Measurements from ENCODE around the gene SKAP1. TPM values are rescaled to one million over a fixed set of nuclear protein-coding genes. Genes with fewer than 3 reads are reported as not detected.
A peak's percentile ranks its signal among the peaks of the same experiment; 100 is the strongest.
"Not testable (repeated sequence)": the region's sequence is repeated elsewhere in the genome, so short reads cannot be mapped to it uniquely, and the experiment has no call there.

Gene SKAP1
- total and polyA plus RNA-seq, 12 donors, result 3.2 to 117 (median 10.7) TPM

DNA sequence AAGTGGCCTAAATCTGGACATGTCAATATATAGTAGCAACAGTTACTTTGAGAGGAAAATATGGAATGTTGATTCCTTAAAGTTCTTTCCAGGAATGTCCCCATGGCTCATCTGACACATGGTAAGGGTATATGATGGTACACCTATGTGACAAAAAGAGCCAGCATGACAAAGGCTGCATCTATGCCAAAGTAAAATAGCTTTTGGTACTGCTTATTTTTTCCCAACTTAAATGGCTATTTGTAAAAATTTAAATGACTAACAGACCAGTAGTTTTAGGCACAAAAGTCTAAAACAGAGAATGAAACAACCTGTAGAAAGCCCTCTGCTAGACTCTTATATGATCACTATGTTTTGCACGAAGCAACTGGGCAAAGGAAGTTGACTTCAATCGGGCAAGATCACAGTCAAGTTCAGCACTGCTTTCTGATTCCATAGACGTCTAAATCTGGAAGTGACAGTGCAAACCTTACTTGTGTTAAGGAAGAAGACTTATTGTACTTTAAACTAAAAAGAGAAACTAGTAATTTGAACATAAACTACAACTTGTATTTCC lies 135.1 kb downstream of the SKAP1 start:
- H3K27me3 ChIP-seq, result peaks cover 5% of the 10 kb centered on the region
- 35 to 60% (median 41%) methylated on average over 3 of the region's 3 CpGs for WGBS, 4 donors
- peak overlapping the region in 1 of 4 donors; percentile 31 for H3K4me3 ChIP-seq

DNA sequence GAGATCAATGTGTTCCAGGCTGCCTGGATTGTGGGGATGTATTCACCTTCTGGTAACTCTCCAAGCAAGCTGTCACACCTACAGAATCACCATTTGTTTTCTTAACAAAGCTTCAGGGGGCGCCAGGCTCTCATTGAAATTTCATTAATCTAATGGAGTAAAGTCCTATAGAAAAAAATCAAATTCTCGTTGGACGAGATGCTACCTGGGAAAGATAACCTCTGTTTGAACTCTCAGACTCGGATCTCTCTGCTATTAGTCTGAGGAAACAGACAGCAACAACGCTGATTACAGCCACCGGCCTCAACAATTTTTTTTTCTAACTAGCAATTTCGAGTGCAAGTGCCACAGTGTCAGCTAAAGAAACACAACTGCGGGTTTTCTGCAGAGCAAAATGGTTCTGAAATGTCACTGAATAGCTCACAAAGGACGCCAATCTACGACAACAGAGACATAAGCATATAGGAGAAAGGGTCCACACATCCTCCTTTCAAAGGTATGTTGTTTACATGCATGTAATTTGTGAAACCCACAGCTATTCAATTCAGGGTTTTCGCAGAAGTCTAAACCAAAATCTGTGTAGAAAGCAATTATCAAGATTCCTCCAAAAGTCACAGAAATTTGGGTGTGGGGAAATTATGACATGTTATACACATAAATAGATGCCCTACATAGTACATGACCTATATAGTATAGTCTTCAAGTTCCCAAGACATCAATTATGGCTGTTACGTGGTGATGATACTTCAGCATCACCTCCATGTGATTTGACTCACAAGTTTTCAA lies 135.8 kb downstream of the SKAP1 start:
- H3K27ac ChIP-seq, result no peak overlapping the region
- peaks cover 5% of the 10 kb centered on the region for H3K27me3 ChIP-seq
- 74 to 84% (median 79%) methylated on average over 12 of the region's 12 CpGs for WGBS, 4 donors
- H3K4me1 ChIP-seq (replicated peaks in 1 of 2), result no peaks in the 10 kb centered on the region
- no peak for DNase-seq
- intact Hi-C loops (cut with DNase I), result no loop called here
- TF ChIP-seq, protein P1, sequence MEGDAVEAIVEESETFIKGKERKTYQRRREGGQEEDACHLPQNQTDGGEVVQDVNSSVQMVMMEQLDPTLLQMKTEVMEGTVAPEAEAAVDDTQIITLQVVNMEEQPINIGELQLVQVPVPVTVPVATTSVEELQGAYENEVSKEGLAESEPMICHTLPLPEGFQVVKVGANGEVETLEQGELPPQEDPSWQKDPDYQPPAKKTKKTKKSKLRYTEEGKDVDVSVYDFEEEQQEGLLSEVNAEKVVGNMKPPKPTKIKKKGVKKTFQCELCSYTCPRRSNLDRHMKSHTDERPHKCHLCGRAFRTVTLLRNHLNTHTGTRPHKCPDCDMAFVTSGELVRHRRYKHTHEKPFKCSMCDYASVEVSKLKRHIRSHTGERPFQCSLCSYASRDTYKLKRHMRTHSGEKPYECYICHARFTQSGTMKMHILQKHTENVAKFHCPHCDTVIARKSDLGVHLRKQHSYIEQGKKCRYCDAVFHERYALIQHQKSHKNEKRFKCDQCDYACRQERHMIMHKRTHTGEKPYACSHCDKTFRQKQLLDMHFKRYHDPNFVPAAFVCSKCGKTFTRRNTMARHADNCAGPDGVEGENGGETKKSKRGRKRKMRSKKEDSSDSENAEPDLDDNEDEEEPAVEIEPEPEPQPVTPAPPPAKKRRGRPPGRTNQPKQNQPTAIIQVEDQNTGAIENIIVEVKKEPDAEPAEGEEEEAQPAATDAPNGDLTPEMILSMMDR (IDR thresholded peaks at IDR 0.05), result no peak
- TF ChIP-seq POLR2A (IDR thresholded peaks at IDR 0.05), result no peak
- no peaks in the 10 kb centered on the region for H3K9me3 ChIP-seq (replicated peaks in 1 of 3)
- H3K4me3 ChIP-seq, result no peak overlapping the region
- H3K36me3 ChIP-seq (replicated peaks in 1 of 2), result no peaks in the 10 kb centered on the region

More for the DNA sequence above, 135.1 kb downstream of the SKAP1 start:
- H3K27ac ChIP-seq, result peak overlapping the region in 1 of 5 donors; percentile 43
- H3K9me3 ChIP-seq (replicated peaks in 1 of 3), result no peaks in the 10 kb centered on the region
- H3K4me1 ChIP-seq (replicated peaks in 1 of 2), result no peaks in the 10 kb centered on the region
- no peak for DNase-seq
- intact Hi-C loops (cut with DNase I), result no loop called here
- TF ChIP-seq POLR2A (IDR thresholded peaks at IDR 0.05), result no peak
- TF ChIP-seq, protein P1 (IDR thresholded peaks at IDR 0.05), result no peak
- H3K36me3 ChIP-seq (replicated peaks in 1 of 2), result no peaks in the 10 kb centered on the region

DNA sequence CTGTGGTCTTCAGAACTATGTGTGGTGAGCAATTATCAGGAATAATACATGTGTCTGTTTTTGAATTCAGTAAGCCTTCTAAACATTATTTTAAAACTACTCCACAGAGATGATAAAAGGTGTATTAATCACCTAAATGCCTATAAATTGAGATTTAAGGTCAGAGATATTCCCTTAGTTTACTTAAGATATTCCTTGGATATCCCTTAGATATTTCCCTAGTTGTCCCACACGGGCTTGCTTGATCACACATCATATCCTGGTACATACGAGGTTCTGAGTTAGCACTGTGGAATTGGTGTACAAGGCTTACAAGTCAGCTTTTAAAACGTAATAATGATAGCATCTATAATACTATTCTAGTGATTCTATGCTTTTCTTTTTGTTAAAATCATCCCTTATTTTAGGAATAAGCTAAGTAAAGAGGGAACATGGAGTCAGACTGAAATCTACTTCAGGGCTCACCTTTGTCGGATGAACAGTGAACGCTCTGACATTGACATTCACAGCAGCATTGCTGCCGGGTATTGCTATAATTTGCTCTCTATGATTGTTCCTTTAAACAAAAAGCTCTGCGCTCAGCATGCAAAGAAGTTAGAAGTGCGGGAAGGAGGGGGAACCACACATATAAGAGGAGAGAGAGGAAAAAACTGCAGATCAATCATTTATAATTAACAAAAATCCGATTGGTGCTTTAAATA lies 136.5 kb downstream of the SKAP1 start:
- intact Hi-C loops (cut with DNase I), result no loop called here
- DNase-seq, result no peak
- Histone ChIP-seq H3K27me3 (peaks cover 5% of the 10 kb centered on the region), H3K4me1 (replicated peaks in 1 of 2) (no peaks in the 10 kb centered on the region), H3K9me3 (replicated peaks in 1 of 3) (no peaks in the 10 kb centered on the region), H3K27ac (no peak overlapping the region), H3K36me3 (replicated peaks in 1 of 2) (no peaks in the 10 kb centered on the region), H3K4me3 (no peak overlapping the region)
- 70 to 76% (median 72%) methylated on average over 9 of the region's 9 CpGs for WGBS, 4 donors
- TF ChIP-seq, protein P1 (IDR thresholded peaks at IDR 0.05), result no peak
- no peak for TF ChIP-seq POLR2A (IDR thresholded peaks at IDR 0.05)

DNA sequence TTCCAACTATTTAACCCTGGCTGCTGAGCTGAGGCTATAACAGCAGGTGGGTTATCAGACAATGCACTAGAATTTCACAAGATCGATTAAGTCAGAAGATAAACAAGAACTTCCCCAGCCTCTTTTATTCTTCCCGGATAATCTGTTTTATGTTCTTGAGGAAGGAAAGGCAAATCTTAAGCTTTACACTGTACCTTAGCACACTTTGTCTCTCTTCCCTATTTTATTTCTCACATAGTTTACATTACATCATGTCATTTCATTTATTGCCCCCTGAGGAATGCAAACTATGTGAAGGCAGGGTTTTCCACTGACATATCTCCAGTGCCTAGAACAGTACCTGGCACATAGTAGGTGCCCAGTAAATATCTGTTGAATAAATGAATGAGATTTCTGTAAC lies 139.6 kb downstream of the SKAP1 start:
- H3K36me3 ChIP-seq (replicated peaks in 1 of 2), result no peaks in the 10 kb centered on the region
- H3K27me3 ChIP-seq, result peaks cover 5% of the 10 kb centered on the region
- 53 to 74% (median 59%) methylated on average over 2 of the region's 2 CpGs for WGBS, 4 donors
- TF ChIP-seq POLR2A (IDR thresholded peaks at IDR 0.05), result no peak
- TF ChIP-seq, protein P1 (IDR thresholded peaks at IDR 0.05), result no peak
- intact Hi-C loops (cut with DNase I), result no loop called here
- no peaks in the 10 kb centered on the region for H3K4me1 ChIP-seq (replicated peaks in 1 of 2)
- DNase-seq, result no peak
- no peak overlapping the region for H3K4me3 ChIP-seq
- no peak overlapping the region for H3K27ac ChIP-seq
- H3K9me3 ChIP-seq (replicated peaks in 1 of 3), result no peaks in the 10 kb centered on the region

DNA sequence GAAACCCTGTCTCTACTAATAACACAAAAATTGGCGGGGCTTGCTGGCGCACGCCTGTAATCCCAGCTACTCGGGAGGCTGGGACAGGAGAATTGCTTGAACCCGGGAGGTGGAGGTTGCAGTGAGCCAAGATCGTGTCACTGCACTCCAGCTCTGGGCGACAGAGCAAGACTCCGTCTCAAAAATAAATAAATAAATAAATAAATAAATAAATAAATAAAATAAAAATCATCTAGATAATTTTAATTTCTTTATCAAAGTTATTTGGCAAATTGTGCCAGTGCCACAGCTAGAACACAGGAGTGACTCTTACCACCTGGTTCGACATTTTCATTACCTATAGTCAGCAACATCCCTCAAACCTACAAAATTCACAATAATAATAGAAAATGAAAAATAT lies 143.1 kb downstream of the SKAP1 start:
- WGBS, 4 donors, result 92 to 95% (median 94%) methylated on average over 9 of the region's 9 CpGs
- H3K27me3 ChIP-seq; H3K4me3 ChIP-seq; DNase-seq; intact Hi-C loops (cut with DNase I); H3K36me3 ChIP-seq (replicated peaks in 1 of 2); H3K4me1 ChIP-seq (replicated peaks in 1 of 2); H3K27ac ChIP-seq; H3K9me3 ChIP-seq (replicated peaks in 1 of 3): not testable (repeated sequence)
